ENCODE measurements around the gene TRIO.

Gene TRIO

DNA sequence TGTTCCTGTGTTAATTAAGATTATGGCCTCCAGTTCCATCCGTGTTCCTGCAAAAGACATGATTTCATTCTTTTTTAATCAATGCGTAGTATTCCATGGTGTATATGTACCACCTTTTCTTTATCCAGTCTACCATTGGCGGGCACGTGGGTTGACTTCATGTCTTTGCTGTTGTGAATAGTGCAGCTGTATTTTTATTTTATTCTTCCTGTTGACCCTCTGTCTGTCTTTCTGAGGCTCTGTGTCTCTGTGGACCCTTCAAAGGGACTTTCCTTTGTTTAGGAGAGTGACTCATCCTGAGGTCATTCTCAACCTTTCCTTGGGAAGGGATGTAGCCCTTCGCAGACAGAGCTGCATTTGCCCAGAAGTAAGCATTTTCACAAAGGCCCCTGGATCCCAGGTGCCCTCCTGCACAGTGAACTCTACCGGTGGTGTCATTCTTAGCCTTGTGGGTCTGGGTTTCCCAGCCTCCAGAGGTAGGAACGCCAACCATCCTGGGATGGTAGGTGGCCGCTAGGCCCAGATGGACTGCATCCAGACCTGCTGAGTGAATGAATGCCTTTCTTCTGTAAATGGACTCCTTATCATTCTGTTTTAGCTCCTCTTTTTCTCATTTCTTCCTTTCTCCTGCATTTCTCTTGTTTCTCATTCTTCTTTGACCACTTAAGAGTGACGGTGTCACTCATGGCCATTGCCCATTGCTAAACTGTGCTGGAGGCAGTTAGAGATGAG lies 22.4 kb downstream of the TRIO start:
- DNase-seq (ENCODE audit: low read depth) = peak; percentile 72
- no peak overlapping the region for H3K4me3 ChIP-seq (ENCODE audit: low read depth, low read length)
- no peak for TF ChIP-seq CTCF (conservative IDR thresholded peaks at IDR 0.05; ENCODE audit: low read depth, low read length)

DNA sequence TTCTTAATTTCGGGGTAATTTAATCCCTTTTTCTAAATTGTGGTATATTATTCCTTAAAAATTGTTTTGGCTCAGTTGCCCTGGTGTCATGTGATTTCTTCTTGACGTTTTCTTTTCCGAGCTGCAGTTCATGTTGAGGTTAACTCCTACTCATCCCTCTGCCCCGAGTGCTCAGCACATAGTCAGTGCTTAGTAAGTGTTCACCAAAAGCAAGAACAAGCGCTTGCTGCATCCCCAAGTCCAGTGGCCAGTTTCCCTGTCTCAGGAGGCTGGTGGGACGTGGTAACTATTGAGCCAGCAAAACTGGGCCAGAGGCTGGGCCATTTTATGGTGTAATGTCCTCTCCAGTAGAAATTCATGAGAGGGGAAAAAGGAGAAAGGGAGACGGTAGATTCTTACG lies 23.3 kb downstream of the TRIO start:
- DNase-seq (ENCODE audit: low read depth) = no peak
- TF ChIP-seq CTCF (conservative IDR thresholded peaks at IDR 0.05; ENCODE audit: low read depth, low read length) = no peak
- no peak overlapping the region for H3K4me3 ChIP-seq (ENCODE audit: low read depth, low read length)

DNA sequence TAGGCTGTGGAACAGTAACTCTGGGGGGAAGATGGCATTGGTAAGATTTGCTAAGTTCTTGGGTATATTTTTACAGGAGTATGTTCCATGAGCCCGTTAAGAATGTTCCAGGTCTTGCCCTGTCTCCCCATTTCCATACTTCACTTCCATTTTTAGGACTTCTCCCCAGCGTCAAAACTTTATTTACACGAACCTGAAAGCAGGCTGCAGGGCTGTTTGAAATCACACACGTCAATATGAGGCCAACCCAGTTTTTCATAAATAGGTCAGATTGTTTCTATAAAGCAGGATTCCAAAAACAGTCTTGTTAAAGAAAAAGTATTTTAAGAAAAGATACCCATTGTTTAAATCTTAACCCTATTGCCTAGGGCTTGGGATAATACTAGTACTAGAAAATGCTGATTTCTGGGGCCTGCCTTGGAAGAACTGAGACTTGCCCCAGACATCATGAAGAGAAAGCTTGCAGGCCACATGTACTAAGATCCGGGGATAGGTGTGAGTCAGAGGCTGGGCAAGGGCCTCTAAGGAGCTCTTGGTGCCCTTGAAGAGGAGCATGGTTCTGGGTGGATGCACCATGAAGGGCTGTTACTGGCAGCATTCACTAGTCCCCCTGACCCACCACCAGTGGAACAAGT lies 24.2 kb downstream of the TRIO start:
- no peak overlapping the region for H3K4me3 ChIP-seq (ENCODE audit: low read depth, low read length)
- DNase-seq (ENCODE audit: low read depth) = peak; percentile 61
- TF ChIP-seq CTCF (conservative IDR thresholded peaks at IDR 0.05; ENCODE audit: low read depth, low read length) = no peak

DNA sequence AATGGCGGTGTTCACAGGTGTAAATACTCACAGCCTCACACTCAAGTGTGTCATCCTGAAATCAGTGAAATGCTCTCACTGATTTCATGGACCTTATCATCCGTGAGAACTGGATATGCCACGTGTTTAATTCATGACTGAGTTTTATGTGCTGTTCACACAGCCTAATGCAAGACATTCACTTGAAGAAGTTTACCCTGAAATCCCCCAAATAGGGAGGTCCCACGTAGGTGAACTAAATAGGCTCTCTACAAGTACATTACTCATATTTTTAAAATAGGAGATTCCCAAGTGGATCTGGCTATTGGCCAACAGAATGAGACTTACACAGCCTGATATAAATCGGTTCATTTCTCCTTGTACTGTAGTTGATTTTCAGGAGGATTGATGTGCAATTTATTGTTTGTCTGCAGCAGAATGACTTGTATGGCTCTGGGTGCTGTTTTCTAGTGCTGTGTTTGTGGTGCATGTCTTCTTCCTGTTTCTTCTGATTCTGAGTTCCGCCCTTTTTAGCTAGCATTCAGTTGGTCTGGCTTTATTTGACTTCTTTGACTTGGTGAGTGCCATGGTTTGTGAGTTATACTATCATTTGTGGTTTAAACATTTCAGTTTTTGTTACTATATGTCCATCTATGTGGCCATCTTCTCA lies 25.1 kb downstream of the TRIO start:
- no peak for TF ChIP-seq CTCF (conservative IDR thresholded peaks at IDR 0.05; ENCODE audit: low read depth, low read length)
- no peak for DNase-seq (ENCODE audit: low read depth)
- no peak overlapping the region for H3K4me3 ChIP-seq (ENCODE audit: low read depth, low read length)

DNA sequence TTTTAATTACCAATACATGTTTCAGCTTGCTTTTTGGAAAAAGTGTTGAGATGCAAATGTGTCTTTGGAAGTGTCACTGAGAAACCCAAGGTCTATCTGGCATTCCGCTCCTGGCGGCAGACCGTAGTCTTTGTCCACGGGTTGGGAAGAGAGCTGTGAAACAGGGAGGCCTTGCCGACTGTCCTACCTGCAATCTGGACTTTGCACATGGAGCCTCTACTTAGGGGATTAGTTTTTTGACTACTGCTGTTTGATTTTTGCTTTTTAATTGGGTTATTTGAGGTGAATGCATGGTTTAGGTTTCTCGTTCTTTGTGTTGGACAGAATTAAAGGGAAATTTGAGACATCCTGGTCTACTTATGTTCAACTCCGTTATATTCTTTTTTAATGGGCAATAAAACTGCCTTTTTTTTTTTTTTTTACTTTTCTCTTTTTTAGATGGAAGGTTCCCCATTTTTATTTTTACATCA lies 25.7 kb downstream of the TRIO start:
- no peak overlapping the region for H3K4me3 ChIP-seq (ENCODE audit: low read depth, low read length)
- TF ChIP-seq CTCF (conservative IDR thresholded peaks at IDR 0.05; ENCODE audit: low read depth, low read length) = no peak

GRCh38 chr5:14171046-14171445 lies 27.9 kb downstream of the TRIO start:
- TF ChIP-seq CTCF (conservative IDR thresholded peaks at IDR 0.05; ENCODE audit: low read depth, low read length) = no peak
- no peak for DNase-seq (ENCODE audit: low read depth)

More for the DNA sequence above, 25.7 kb downstream of the TRIO start:
- no peak for DNase-seq (ENCODE audit: low read depth)

More at GRCh38 chr5:14171046-14171445, 27.9 kb downstream of the TRIO start:
- H3K4me3 ChIP-seq (ENCODE audit: low read depth, low read length) = no peak overlapping the region

All from choroid plexus epithelial cell (primary cell).